Measurements from ENCODE around the gene APH1B.

- TF ChIP-seq SUZ12 (IDR thresholded peaks at IDR 0.05; ENCODE audit: extremely low read depth, insufficient read depth, insufficient read length) (no peak), YY1 (IDR thresholded peaks at IDR 0.05; ENCODE audit: insufficient read depth, insufficient read length) (no peak), ZNF274 (IDR thresholded peaks at IDR 0.05; ENCODE audit: low read depth, low read length) (no peak)
Observed at GRCh38 chr15:63334821-63335220, 57.4 kb downstream of the APH1B start.
